Brain pericyte (primary cell): Measurements from ENCODE around the gene PBX3.
A peak's percentile ranks its signal among the peaks of the same experiment; 100 is the strongest.
"Not testable (repeated sequence)": the region's sequence is repeated elsewhere in the genome, so short reads cannot be mapped to it uniquely, and the experiment has no call there.

ENCODE experiments used
- DNase-seq: peaks from one replicate; pipeline ENCODE4 v3.0.0-alpha.2; 2012; ENCODE audit warnings: low read depth, low spot score

PBX3 gene

GRCh38 chr9:125822902-125823301, 75.7 kb downstream of the PBX3 start:
- no peak for DNase-seq

GRCh38 chr9:125823874-125824406, 76.8 kb downstream of the PBX3 start:
- DNase-seq: not testable (repeated sequence)

- no peak for DNase-seq
These were observed 78.6 kb downstream of the PBX3 start for GRCh38 chr9:125825762-125826161.

GRCh38 chr9:125826850-125827249, 79.7 kb downstream of the PBX3 start:
- DNase-seq: no peak

GRCh38 chr9:125829743-125830142, 82.6 kb downstream of the PBX3 start:
- DNase-seq: peak; percentile 5

- no peak for DNase-seq
These were observed 83.9 kb downstream of the PBX3 start for GRCh38 chr9:125831054-125831453.

GRCh38 chr9:125831616-125832015, 84.4 kb downstream of the PBX3 start:
- no peak for DNase-seq

- DNase-seq: no peak
These were observed 88.5 kb downstream of the PBX3 start for GRCh38 chr9:125835655-125836054.

GRCh38 chr9:125839317-125839716, 92.1 kb downstream of the PBX3 start:
- no peak for DNase-seq

- DNase-seq: no peak
These were observed 94.3 kb downstream of the PBX3 start for GRCh38 chr9:125841444-125841843.

- no peak for DNase-seq
These were observed 95.1 kb downstream of the PBX3 start for GRCh38 chr9:125842242-125842641.

- no peak for DNase-seq
These were observed 96.5 kb downstream of the PBX3 start for GRCh38 chr9:125843646-125844045.

GRCh38 chr9:125844611-125845010, 97.4 kb downstream of the PBX3 start:
- DNase-seq: no peak

GRCh38 chr9:125845271-125845808, 98.2 kb downstream of the PBX3 start:
- DNase-seq: no peak

- DNase-seq: no peak
These were observed 100.6 kb downstream of the PBX3 start for GRCh38 chr9:125847735-125848134.

GRCh38 chr9:125850106-125850632, 103.0 kb downstream of the PBX3 start:
- DNase-seq: no peak

GRCh38 chr9:125850763-125851162, 103.6 kb downstream of the PBX3 start:
- DNase-seq: no peak

GRCh38 chr9:125851979-125852378, 104.8 kb downstream of the PBX3 start:
- no peak for DNase-seq

- DNase-seq: no peak
These were observed 105.2 kb downstream of the PBX3 start for GRCh38 chr9:125852386-125852785.

- DNase-seq: no peak
These were observed 107.5 kb downstream of the PBX3 start for GRCh38 chr9:125854553-125855275.

- DNase-seq: no peak
These were observed 109.2 kb downstream of the PBX3 start for GRCh38 chr9:125856331-125856730.

GRCh38 chr9:125861405-125862058, 114.4 kb downstream of the PBX3 start:
- DNase-seq: no peak

GRCh38 chr9:125863923-125864322, 116.8 kb downstream of the PBX3 start:
- no peak for DNase-seq
